Lung microvascular endothelial cell (primary cell): Measurements from ENCODE around the gene ECM2. TPM values are rescaled to one million over a fixed set of nuclear protein-coding genes. Genes with fewer than 3 reads are reported as not detected.

Source experiments
- DNase-seq, 2 donors: peaks; one replicate each; pipeline versions ENCODE4 v3.0.0 to v3.0.0-alpha.2; 2010; ENCODE audit warnings: low read depth in 2 of 2
- total RNA-seq: library from RNA; depleted of rRNA; stranded (reverse); fragments of >200 nt; gene quantifications from 2 replicates; pipeline ENCODE4 v1.2.1, GENCODE V29; 2014

Gene ECM2
- total RNA-seq, 1 donor from 2014 or later = not detected

GRCh38 chr9:92501671-92502393 is 34.0 kb downstream of the ECM2 start:
- peak; percentile 36 to 74 for DNase-seq

GRCh38 chr9:92500725-92501124 is 35.1 kb downstream of the ECM2 start:
- DNase-seq = no peak

- DNase-seq = no peak
These were observed 36.1 kb downstream of the ECM2 start for GRCh38 chr9:92499701-92500100.

- DNase-seq = no peak
These were observed 39.2 kb downstream of the ECM2 start for GRCh38 chr9:92496396-92497176.

- no peak for DNase-seq
These were observed 40.9 kb downstream of the ECM2 start for GRCh38 chr9:92494856-92495255.

- no peak for DNase-seq
These were observed 41.9 kb downstream of the ECM2 start for GRCh38 chr9:92493749-92494387.

- no peak for DNase-seq
These were observed 42.9 kb downstream of the ECM2 start for GRCh38 chr9:92492781-92493401.

- peak in 1 of 2 donors; percentile 18 for DNase-seq
These were observed 46.9 kb downstream of the ECM2 start for GRCh38 chr9:92488681-92489550.

GRCh38 chr9:92486371-92486770 is 49.4 kb downstream of the ECM2 start:
- DNase-seq = peak; percentile 41 to 64

GRCh38 chr9:92484563-92484962 is 51.2 kb downstream of the ECM2 start:
- peak in 1 of 2 donors; percentile 17 for DNase-seq

GRCh38 chr9:92483627-92484545 is 51.9 kb downstream of the ECM2 start:
- peak in 1 of 2 donors; percentile 53 for DNase-seq

GRCh38 chr9:92482805-92483204 is 53.0 kb downstream of the ECM2 start:
- no peak for DNase-seq

GRCh38 chr9:92482329-92482728 is 53.5 kb downstream of the ECM2 start, which contains the start of gene ASPN:
TSS of gene ASPN (minus strand) at chr9:92482506.
- no peak for DNase-seq

- DNase-seq = peak in 1 of 2 donors; percentile 13
These were observed 54.7 kb downstream of the ECM2 start for GRCh38 chr9:92480986-92481633.

- peak; percentile 23 to 64 for DNase-seq
These were observed 55.5 kb downstream of the ECM2 start for GRCh38 chr9:92480291-92480771.

- no peak for DNase-seq
These were observed 56.4 kb downstream of the ECM2 start for GRCh38 chr9:92479346-92479745.

- no peak for DNase-seq
These were observed 57.0 kb downstream of the ECM2 start for GRCh38 chr9:92478783-92479182.

- DNase-seq = no peak
These were observed 58.8 kb downstream of the ECM2 start for GRCh38 chr9:92476962-92477361.

- no peak for DNase-seq
These were observed 61.2 kb downstream of the ECM2 start for GRCh38 chr9:92474587-92474986.
